ENCODE results near the gene RPL36. TPM values are rescaled to one million over a fixed set of nuclear protein-coding genes. Genes with fewer than 3 reads are reported as not detected.

The RPL36 gene
- total and polyA plus RNA-seq, 4 donors: 47.2 to 556 (median 321) TPM

- WGBS: 76% methylated on average over 8 of the region's 8 CpGs
- TF ChIP-seq MAX (IDR thresholded peaks at IDR 0.05) (no peak), HNF4A (conservative IDR thresholded peaks at IDR 0.05) (no peak), JUND (IDR thresholded peaks at IDR 0.05) (no peak), GABPA (IDR thresholded peaks at IDR 0.05 in 1 of 2, conservative IDR thresholded peaks at IDR 0.05 in 1 of 2) (no peak), RXRA (IDR thresholded peaks at IDR 0.05) (no peak), NR2F2 (IDR thresholded peaks at IDR 0.05) (no peak), HNF4G (IDR thresholded peaks at IDR 0.05) (no peak), YY1 (IDR thresholded peaks at IDR 0.05) (no peak), FOXA2 (IDR thresholded peaks at IDR 0.05) (no peak), CTCF (IDR thresholded peaks at IDR 0.05; ENCODE audit: low read depth, low read length, missing input control) (no peak), TAF1 (conservative IDR thresholded peaks at IDR 0.05) (no peak)
Measured at GRCh38 chr19:5738423-5738822, 48.3 kb downstream of the RPL36 start.

More at GRCh38 chr19:5738423-5738822, 48.3 kb downstream of the RPL36 start:
- Histone ChIP-seq H3K27ac (ENCODE audit: low read depth in 1 of 2, low read length in 2 of 2) (no peak overlapping the region), H3K4me3 (ENCODE audit: low read depth in 1 of 3, low read length in 3 of 3) (no peak overlapping the region), H3K9me3 (ENCODE audit: control insufficient read depth in 4 of 4, low read length in 3 of 4) (no peaks in the 10 kb centered on the region), H3K4me1 (ENCODE audit: control insufficient read depth in 4 of 4, insufficient read depth in 4 of 4, low read length in 3 of 4) (no peaks in the 10 kb centered on the region), H3K27me3 (ENCODE audit: control insufficient read depth in 4 of 4, insufficient read depth in 4 of 4, low read length in 3 of 4) (no peaks in the 10 kb centered on the region), H3K36me3 (ENCODE audit: control insufficient read depth in 4 of 4, insufficient read depth in 3 of 4, low read depth in 1 of 4, low read length in 3 of 4) (no peaks in the 10 kb centered on the region), H3K9ac (ENCODE audit: low read depth in 1 of 2, low read length in 2 of 2) (no peak overlapping the region)
- no peak for DNase-seq (ENCODE audit: low spot score)

Other genes with a start within 250 kb of the RPL36 start
- gene ZNRF4, start 234.9 kb upstream of the RPL36 start, total RNA-seq: not detected
- not detected for gene ZNRF4, start 234.9 kb upstream of the RPL36 start, polyA plus RNA-seq
- under 1 TPM in 1 of 2 donors, not detected in 1; 0.05 TPM for gene TINCR, start 122.3 kb upstream of the RPL36 start, total RNA-seq
- under 1 TPM in 1 of 2 donors, not detected in 1; 0.08 TPM for gene TINCR, start 122.3 kb upstream of the RPL36 start, polyA plus RNA-seq
- 10 to 100 TPM; 25.8 to 57.8 TPM for gene SAFB2, start 67.5 kb upstream of the RPL36 start, total RNA-seq
- gene SAFB2, start 67.5 kb upstream of the RPL36 start, polyA plus RNA-seq: 10 to 100 TPM; 18.7 to 31.2 TPM
- 10 to 100 TPM; 52.1 to 65.0 TPM for gene SAFB, start 67.2 kb upstream of the RPL36 start, total RNA-seq
- gene SAFB, start 67.2 kb upstream of the RPL36 start, polyA plus RNA-seq: 10 to 100 TPM; 16.5 to 24.8 TPM
- 10 to 100 TPM; 11.5 to 19.0 TPM for gene MICOS13, start 9.8 kb upstream of the RPL36 start, total RNA-seq
- 10 to 100 TPM; 42.7 to 84.0 TPM for gene MICOS13, start 9.8 kb upstream of the RPL36 start, polyA plus RNA-seq
- gene HSD11B1L, start 9.3 kb upstream of the RPL36 start, total RNA-seq: 1 to 10 TPM; 1.3 to 1.4 TPM
- gene HSD11B1L, start 9.3 kb upstream of the RPL36 start, polyA plus RNA-seq: 1 to 10 TPM; 2.4 to 2.5 TPM
- gene LONP1, start 29.9 kb downstream of the RPL36 start, total RNA-seq: 10 to 100 TPM; 32.3 to 68.9 TPM
- 10 to 100 TPM; 46.1 to 83.9 TPM for gene LONP1, start 29.9 kb downstream of the RPL36 start, polyA plus RNA-seq
- not detected for gene CATSPERD, start 30.3 kb downstream of the RPL36 start, total RNA-seq
- gene CATSPERD, start 30.3 kb downstream of the RPL36 start, polyA plus RNA-seq: not detected
- gene PRR22, start 94.5 kb downstream of the RPL36 start, total RNA-seq: under 1 TPM; 0.42 to 0.84 TPM
- gene PRR22, start 94.5 kb downstream of the RPL36 start, polyA plus RNA-seq: 1 to 10 TPM in 1 of 2 donors, under 1 TPM in 1; 0.40 to 1.6 TPM
- 10 to 100 TPM; 16.3 to 19.0 TPM for gene DUS3L, start 100.9 kb downstream of the RPL36 start, total RNA-seq
- 10 to 100 TPM; 12.2 to 17.4 TPM for gene DUS3L, start 100.9 kb downstream of the RPL36 start, polyA plus RNA-seq
- gene NRTN, start 114.8 kb downstream of the RPL36 start, total RNA-seq: 1 to 10 TPM; 3.3 to 3.7 TPM
- gene NRTN, start 114.8 kb downstream of the RPL36 start, polyA plus RNA-seq: 1 to 10 TPM; 1.3 to 5.3 TPM
- gene FUT6, start 149.4 kb downstream of the RPL36 start, total RNA-seq: 1 to 10 TPM; 2.6 to 8.4 TPM
- gene FUT6, start 149.4 kb downstream of the RPL36 start, polyA plus RNA-seq: 10 to 100 TPM in 1 of 2 donors, 1 to 10 TPM in 1; 6.2 to 14.0 TPM
- under 1 TPM in 1 of 2 donors, not detected in 1; 0.25 TPM for gene FUT3, start 161.2 kb downstream of the RPL36 start, total RNA-seq
- under 1 TPM; 0.27 to 0.47 TPM for gene FUT3, start 161.2 kb downstream of the RPL36 start, polyA plus RNA-seq
- under 1 TPM; 0.05 to 0.17 TPM for gene FUT5, start 180.2 kb downstream of the RPL36 start, total RNA-seq
- under 1 TPM in 1 of 2 donors, not detected in 1; 0.02 TPM for gene FUT5, start 180.2 kb downstream of the RPL36 start, polyA plus RNA-seq
- 100 to 1,000 TPM; 127 to 134 TPM for gene NDUFA11, start 213.5 kb downstream of the RPL36 start, total RNA-seq
- 100 to 1,000 TPM; 319 to 394 TPM for gene NDUFA11, start 213.5 kb downstream of the RPL36 start, polyA plus RNA-seq
- gene VMAC, start 214.6 kb downstream of the RPL36 start, total RNA-seq: 1 to 10 TPM; 3.6 to 7.7 TPM
- 1 to 10 TPM; 1.2 to 1.6 TPM for gene VMAC, start 214.6 kb downstream of the RPL36 start, polyA plus RNA-seq
- 1 to 10 TPM; 2.1 to 4.2 TPM for gene CAPS, start 224.0 kb downstream of the RPL36 start, total RNA-seq
- 10 to 100 TPM in 1 of 2 donors, 1 to 10 TPM in 1; 2.8 to 11.4 TPM for gene CAPS, start 224.0 kb downstream of the RPL36 start, polyA plus RNA-seq